Measurements from ENCODE around the gene GOLGA8K.
"Not testable (repeated sequence)": the region's sequence is repeated elsewhere in the genome, so short reads cannot be mapped to it uniquely, and the experiment has no call there.

DNA sequence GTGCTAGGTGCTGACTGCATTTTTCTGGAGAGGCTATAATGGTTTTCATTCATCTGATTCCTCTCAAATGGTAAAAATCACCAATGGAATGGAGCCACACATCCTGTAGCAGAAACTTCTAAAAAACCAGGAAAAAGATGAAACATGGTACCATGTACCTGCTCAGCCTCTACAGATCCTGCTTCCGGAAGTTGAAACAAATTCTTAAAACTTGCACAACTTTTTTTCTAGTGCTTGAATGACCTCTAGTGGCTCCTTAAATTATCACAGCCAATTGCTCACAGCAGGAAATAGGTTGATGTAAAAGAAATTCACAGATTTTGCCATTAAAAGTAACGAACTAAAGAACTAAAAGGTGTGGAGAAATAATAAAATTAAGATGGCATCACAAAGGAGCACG lies 4.8 kb upstream of the GOLGA8K start:
- TF ChIP-seq, protein P1, sequence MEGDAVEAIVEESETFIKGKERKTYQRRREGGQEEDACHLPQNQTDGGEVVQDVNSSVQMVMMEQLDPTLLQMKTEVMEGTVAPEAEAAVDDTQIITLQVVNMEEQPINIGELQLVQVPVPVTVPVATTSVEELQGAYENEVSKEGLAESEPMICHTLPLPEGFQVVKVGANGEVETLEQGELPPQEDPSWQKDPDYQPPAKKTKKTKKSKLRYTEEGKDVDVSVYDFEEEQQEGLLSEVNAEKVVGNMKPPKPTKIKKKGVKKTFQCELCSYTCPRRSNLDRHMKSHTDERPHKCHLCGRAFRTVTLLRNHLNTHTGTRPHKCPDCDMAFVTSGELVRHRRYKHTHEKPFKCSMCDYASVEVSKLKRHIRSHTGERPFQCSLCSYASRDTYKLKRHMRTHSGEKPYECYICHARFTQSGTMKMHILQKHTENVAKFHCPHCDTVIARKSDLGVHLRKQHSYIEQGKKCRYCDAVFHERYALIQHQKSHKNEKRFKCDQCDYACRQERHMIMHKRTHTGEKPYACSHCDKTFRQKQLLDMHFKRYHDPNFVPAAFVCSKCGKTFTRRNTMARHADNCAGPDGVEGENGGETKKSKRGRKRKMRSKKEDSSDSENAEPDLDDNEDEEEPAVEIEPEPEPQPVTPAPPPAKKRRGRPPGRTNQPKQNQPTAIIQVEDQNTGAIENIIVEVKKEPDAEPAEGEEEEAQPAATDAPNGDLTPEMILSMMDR (IDR thresholded peaks at IDR 0.05; ENCODE audit: control extremely low read depth in 1 of 3, insufficient read depth in 1 of 3, low read depth in 1 of 3, low read length in 3 of 3), result not testable (repeated sequence)
- not testable (repeated sequence) for TF ChIP-seq TAF7 (optimal IDR thresholded peaks at IDR 0.05; ENCODE audit: borderline replicate concordance, low read depth, low read length); JUND (IDR thresholded peaks at IDR 0.05; ENCODE audit: low read length); POLR2A (IDR thresholded peaks at IDR 0.05; ENCODE audit: control extremely low read depth in 1 of 2, low read depth in 2 of 2, low read length in 2 of 2); USF2 (IDR thresholded peaks at IDR 0.05; ENCODE audit: low read length); SP2 (IDR thresholded peaks at IDR 0.05; ENCODE audit: low read length); RAD21 (IDR thresholded peaks at IDR 0.05 in 1 of 2, conservative IDR thresholded peaks at IDR 0.05 in 1 of 2; ENCODE audit: low read depth in 2 of 2, low read length in 2 of 2)

All from H1 (cell line).